Measurements from ENCODE around the gene DCP1B. TPM values are rescaled to one million over a fixed set of nuclear protein-coding genes. Genes with fewer than 3 reads are reported as not detected.

The DCP1B gene
- total and polyA plus RNA-seq, 2 of the 4 experiments (the other 2 are of a cell fraction) = 13.3 to 19.7 TPM

- no peak overlapping the region for H3K4me3 ChIP-seq (ENCODE audit: insufficient read depth, low read depth, low read length)
- CTCF ChIA-PET = no interaction called here
Observed at GRCh38 chr12:1918884-1919236, 85.4 kb downstream of the DCP1B start.

More at GRCh38 chr12:1918884-1919236, 85.4 kb downstream of the DCP1B start:
- H4K8ac ChIP-seq (ENCODE audit: low read depth in 2 of 2, low read length in 2 of 2) = no peak overlapping the region
- dilution Hi-C loops (cut with HindIII; ENCODE audit: low sequenced_read_pairs, unreplicated experiment) (no loop called here), intact Hi-C loops (cut with micrococcal nuclease) (no loop called here), in situ Hi-C loops (cut with MboI; ENCODE audit: low sequenced_read_pairs) (no loop called here)
- no peaks in the 10 kb centered on the region for H3K9me1 ChIP-seq (ENCODE audit: insufficient read depth, low read length)
- H4K91ac ChIP-seq (ENCODE audit: insufficient read depth, low read depth, low read length) = no peak overlapping the region
- no peak overlapping the region for H3K9ac ChIP-seq (ENCODE audit: low read depth, low read length)
- H3K36me3 ChIP-seq (ENCODE audit: control insufficient read depth, insufficient read depth, low read length) = no peaks in the 10 kb centered on the region
- H2BK120ac ChIP-seq (ENCODE audit: low read depth, low read length) = no peak overlapping the region
- ATAC-seq (ENCODE audit: low read depth) (no peak), DNase-seq (no peak)
- no peaks in the 10 kb centered on the region for H3K9me3 ChIP-seq (ENCODE audit: control insufficient read depth, insufficient read depth, low read length)
- H2AK5ac ChIP-seq (ENCODE audit: low read depth, low read length) = no peak overlapping the region
- H3K4me1 ChIP-seq (ENCODE audit: control insufficient read depth, insufficient read depth, low read length) = no peaks in the 10 kb centered on the region
- H2BK5ac ChIP-seq (ENCODE audit: low read depth, low read length, poor library complexity, severe bottlenecking) = no peak overlapping the region
- H2AK9ac ChIP-seq (replicated peaks; ENCODE audit: low read depth, low read length, poor library complexity) = no peak overlapping the region
- POLR2A ChIA-PET (ENCODE audit: unreplicated experiment) = no interaction called here
- H3K4ac ChIP-seq (ENCODE audit: low read depth, low read length) = no peak overlapping the region
- WGBS, 2 experiments (ENCODE audit: extremely low coverage in 2 of 2, insufficient read length in 1 of 2) = no CpG with 5 or more reads among the region's 6 CpGs
- no peak overlapping the region for H3K4me2 ChIP-seq (ENCODE audit: low read depth, low read length)
- no peak for TF ChIP-seq SMC3 (IDR thresholded peaks at IDR 0.05; ENCODE audit: low read depth, low read length)
- no peak for TF ChIP-seq BHLHE40 (IDR thresholded peaks at IDR 0.05; ENCODE audit: low read depth, low read length)
- no peak overlapping the region for H3K23ac ChIP-seq (ENCODE audit: low read depth, low read length)
- H4K5ac ChIP-seq (ENCODE audit: low read depth, low read length) = no peak overlapping the region
- no peak overlapping the region for H3K56ac ChIP-seq (ENCODE audit: extremely low read depth, insufficient read depth, low read length)
- H2AFZ ChIP-seq (replicated peaks; ENCODE audit: low read length, poor library complexity) = no peak overlapping the region
- no peak overlapping the region for H3K27ac ChIP-seq (ENCODE audit: insufficient read depth, low read length)
- no peak overlapping the region for H3K18ac ChIP-seq (ENCODE audit: low read depth, low read length)
- no peaks in the 10 kb centered on the region for H3K79me1 ChIP-seq (ENCODE audit: low read depth in 1 of 2, low read length in 2 of 2)
- H3K27me3 ChIP-seq (ENCODE audit: control insufficient read depth, insufficient read depth, low read length) = peaks cover 66% of the 10 kb centered on the region
- no peaks in the 10 kb centered on the region for H4K20me1 ChIP-seq (ENCODE audit: insufficient read depth, low read length)
- no peak overlapping the region for H2BK15ac ChIP-seq (ENCODE audit: low read depth, low read length)
- BruUV-seq (replicated peaks) = no TSS peak
- no peak overlapping the region for H3K14ac ChIP-seq (replicated peaks; ENCODE audit: low read depth, low read length)
- H2BK20ac ChIP-seq (ENCODE audit: low read depth, low read length) = no peak overlapping the region
